Astrocyte (in vitro differentiated cells and primary cell): ENCODE data around the gene SCGB1C1.

Source experiments
- CTCF ChIP-seq: IDR thresholded peaks from 2 replicates; pipeline ENCODE4 v1.5.1; 2011; ENCODE audit warnings: low read depth, mild to moderate bottlenecking, inconsistent platforms, low read length, moderate library complexity; ENCODE audit not compliant: insufficient read depth
- EZH2 ChIP-seq: IDR thresholded peaks from 2 replicates; pipeline ENCODE4 v1.6.1; 2012; ENCODE audit warnings: mild to moderate bottlenecking, low read length, inconsistent platforms; ENCODE audit not compliant: insufficient read depth

GRCh38 chr11:210122-210802, 17.4 kb downstream of the SCGB1C1 start:
- TF ChIP-seq CTCF (no peak), EZH2 (no peak)
